Left renal cortex interstitium (tissue), 4 donors: ENCODE measurements around the gene SYDE1. TPM values are rescaled to one million over a fixed set of nuclear protein-coding genes. Genes with fewer than 3 reads are reported as not detected.

Experiments used
- DNase-seq, 4 donors: peaks; one replicate each; pipeline ENCODE4 v3.0.0-alpha.2; 2013; ENCODE audit warnings: low read depth in 4 of 4, low spot score in 2 of 4, missing footprints in 1 of 4
- polyA plus RNA-seq, 4 donors: library from polyadenylated mRNA; unstranded; fragments of 120-200 nt; gene quantifications; one replicate each; pipeline ENCODE4 v1.2.1, GENCODE V29; 2013; ENCODE audit not compliant: insufficient read length in 4 of 4

The SYDE1 gene
- polyA plus RNA-seq, 4 donors = 16.5 to 32.6 (median 22.5) TPM

DNA sequence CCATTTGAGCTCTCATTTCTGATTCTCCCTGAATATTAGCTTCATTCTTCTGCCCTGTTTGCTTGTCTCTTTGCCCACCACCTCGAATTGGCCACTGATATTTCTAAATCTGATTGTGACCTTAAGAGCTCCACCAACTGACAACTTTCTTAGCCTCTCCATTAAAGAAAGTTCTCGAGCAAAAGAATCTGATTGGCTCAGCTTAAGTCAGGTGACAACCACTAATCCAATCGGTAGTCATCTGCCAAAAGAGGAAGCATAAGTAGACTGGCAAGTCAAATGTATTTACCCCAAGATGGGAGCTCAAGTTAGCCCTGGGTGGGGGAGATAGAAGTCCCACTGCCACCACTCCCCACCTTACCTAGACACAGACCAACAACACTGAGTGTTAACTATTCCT lies 52.0 kb downstream of the SYDE1 start:
- no peak for DNase-seq

GRCh38 chr19:15161028-15161984 lies 54.1 kb downstream of the SYDE1 start:
- no peak for DNase-seq

Other genes starting within 250 kb of the SYDE1 start
- under 1 TPM in 2 of 4 donors, not detected in 2; 0.05 to 0.08 TPM for gene OR7A17, start 221.3 kb upstream of the SYDE1 start, polyA plus RNA-seq
- gene OR7C2, start 165.9 kb upstream of the SYDE1 start, polyA plus RNA-seq = not detected
- gene SLC1A6, start 127.5 kb upstream of the SYDE1 start, polyA plus RNA-seq = under 1 TPM; 0.34 to 0.81 (median 0.48) TPM
- gene CASP14, start 57.9 kb upstream of the SYDE1 start, polyA plus RNA-seq = under 1 TPM in 2 of 4 donors, not detected in 2; 0.09 to 0.11 TPM
- gene OR1I1, start 25.2 kb upstream of the SYDE1 start, polyA plus RNA-seq = under 1 TPM; 0.03 to 0.09 (median 0.06) TPM
- 100 to 1,000 TPM in 3 of 4 donors, 10 to 100 TPM in 1; 87.3 to 127 (median 122) TPM for gene NOTCH3, start 93.6 kb downstream of the SYDE1 start, polyA plus RNA-seq
- 1 to 10 TPM; 4.3 to 6.9 (median 5.2) TPM for gene EPHX3, start 125.0 kb downstream of the SYDE1 start, polyA plus RNA-seq
- 10 to 100 TPM; 41.6 to 64.5 (median 51.9) TPM for gene BRD4, start 225.1 kb downstream of the SYDE1 start, polyA plus RNA-seq